ENCODE measurements around the gene GLTP.
"Not testable (repeated sequence)": the region's sequence is repeated elsewhere in the genome, so short reads cannot be mapped to it uniquely, and the experiment has no call there.

Gene GLTP

GRCh38 chr12:109880043-109880931 lies at the start of gene GLTP:
TSS of gene GLTP (minus strand) at chr12:109880541. CDS start at chr12:109880374, 167 bp downstream.
- DNase-seq, result peak; percentile 51 to 63

- not testable (repeated sequence) for DNase-seq
Observed at GRCh38 chr12:109929326-109929725, 49.0 kb upstream of the GLTP start.

- DNase-seq, result no peak
Observed at GRCh38 chr12:109928058-109928656, 47.8 kb upstream of the GLTP start.

- peak in 1 of 2 donors; percentile 21 for DNase-seq
Observed at GRCh38 chr12:109927622-109928021, 47.3 kb upstream of the GLTP start.

GRCh38 chr12:109926488-109927210 lies 46.3 kb upstream of the GLTP start:
- no peak for DNase-seq

GRCh38 chr12:109926016-109926415 lies 45.7 kb upstream of the GLTP start:
- DNase-seq, result no peak

- DNase-seq, result no peak
Observed at GRCh38 chr12:109925185-109925840, 45.0 kb upstream of the GLTP start.

- no peak for DNase-seq
Observed at GRCh38 chr12:109923481-109924245, 43.3 kb upstream of the GLTP start.

- no peak for DNase-seq
Observed at GRCh38 chr12:109923038-109923437, 42.7 kb upstream of the GLTP start.

GRCh38 chr12:109921982-109922381 lies 41.6 kb upstream of the GLTP start:
- DNase-seq, result no peak

GRCh38 chr12:109920261-109920780 lies 40.0 kb upstream of the GLTP start:
- DNase-seq, result no peak

- DNase-seq, result no peak
Observed at GRCh38 chr12:109919456-109919855, 39.1 kb upstream of the GLTP start.

GRCh38 chr12:109916045-109916444 lies 35.7 kb upstream of the GLTP start:
- DNase-seq, result no peak

- DNase-seq, result no peak
Observed at GRCh38 chr12:109915171-109916040, 35.1 kb upstream of the GLTP start.

- DNase-seq, result no peak
Observed at GRCh38 chr12:109914461-109914860, 34.1 kb upstream of the GLTP start.

GRCh38 chr12:109912855-109913321 lies 32.5 kb upstream of the GLTP start:
- no peak for DNase-seq

- DNase-seq, result no peak
Observed at GRCh38 chr12:109910969-109911348, 30.6 kb upstream of the GLTP start.

- DNase-seq, result no peak
Observed at GRCh38 chr12:109910254-109910968, 30.1 kb upstream of the GLTP start.

GRCh38 chr12:109905301-109905700 lies 25.0 kb upstream of the GLTP start:
- DNase-seq, result no peak

- no peak for DNase-seq
Observed at GRCh38 chr12:109902891-109903418, 22.6 kb upstream of the GLTP start.
